PC-9 (cell line): ENCODE results near the gene TAMALIN. TPM values are rescaled to one million over a fixed set of nuclear protein-coding genes. Genes with fewer than 3 reads are reported as not detected.

ENCODE experiments used
- BruUV-seq: library from RNA; stranded (reverse); fragments of 400-500 nt; replicated peaks from 2 replicates; lab custom pipeline; 2021; lab: Mats Ljungman, UMichigan
- CTCF ChIA-PET: fragments of 300-600 bp; sonication (Branson Sonifier 250); formaldehyde crosslinking; loops from one replicate; lab custom pipeline; 2022; ENCODE audit warnings: antibody characterized with exemption; lab: Charles Lee
- POLR2A ChIA-PET: fragments of 300-600 bp; sonication (Branson Sonifier 250); formaldehyde crosslinking; loops from one replicate; lab custom pipeline; 2022; ENCODE audit warnings: antibody characterized with exemption; ENCODE audit not compliant: unreplicated experiment; lab: Charles Lee
- DNase-seq, 2 experiments: peaks; one replicate each; pipeline versions ENCODE4 v3.0.0 to v3.0.0-alpha.2; 2015 to 2022; ENCODE audit warnings: mixed read lengths in 1 of 2
- H2AFZ ChIP-seq: fragments of 200-600 bp; sonication (generic); 2 replicates; pipeline ENCODE4 v1.8.1; 2017; ENCODE audit warnings: antibody characterized with exemption
- H3F3A ChIP-seq: fragments of 200-600 bp; sonication (generic); 2 replicates; pipeline ENCODE4 v1.8.1; 2017; ENCODE audit warnings: antibody characterized with exemption, mild to moderate bottlenecking, low read depth; ENCODE audit not compliant: insufficient read depth
- H3K27ac ChIP-seq: fragments of 200-600 bp; sonication (generic); 2 replicates; pipeline ENCODE4 v1.6.1; 2016; ENCODE audit warnings: mixed run types
- H3K27me3 ChIP-seq: fragments of 200-600 bp; sonication (generic); 2 replicates; pipeline ENCODE4 v1.6.1; 2016; ENCODE audit warnings: low read depth, mixed run types; ENCODE audit not compliant: insufficient read depth
- H3K36me3 ChIP-seq: fragments of 200-600 bp; sonication (generic); 2 replicates; pipeline ENCODE4 v1.6.1; 2016; ENCODE audit warnings: low read depth, mixed run types
- H3K4me1 ChIP-seq: fragments of 200-600 bp; sonication (generic); replicated peaks from 2 replicates; pipeline ENCODE4 v1.6.1; 2016; ENCODE audit warnings: mixed run types; ENCODE audit not compliant: insufficient read depth
- H3K4me2 ChIP-seq: fragments of 200-600 bp; sonication (generic); 2 replicates; pipeline ENCODE4 v1.6.1; 2017; ENCODE audit warnings: mixed run types
- H3K4me3 ChIP-seq: fragments of 200-600 bp; sonication (generic); 2 replicates; pipeline ENCODE4 v1.6.1; 2016; ENCODE audit warnings: mixed run types
- H3K79me2 ChIP-seq: fragments of 200-600 bp; sonication (generic); 2 replicates; pipeline ENCODE4 v1.6.1; 2017; ENCODE audit warnings: low read depth, mixed run types
- H3K9me2 ChIP-seq: fragments of 200-600 bp; sonication (generic); 2 replicates; pipeline ENCODE4 v1.8.1; 2017; ENCODE audit warnings: mild to moderate bottlenecking; ENCODE audit not compliant: insufficient read depth
- H3K9me3 ChIP-seq: fragments of 200-600 bp; sonication (generic); 2 replicates; pipeline ENCODE4 v1.8.1; 2016; ENCODE audit warnings: low read depth; ENCODE audit not compliant: insufficient read depth
- H4K20me1 ChIP-seq: fragments of 200-600 bp; sonication (generic); 2 replicates; pipeline ENCODE4 v1.8.1; 2017; ENCODE audit not compliant: insufficient read depth
- EZH2 ChIP-seq: fragments of 200-600 bp; sonication (generic); IDR thresholded peaks from 2 replicates; pipeline ENCODE4 v1.8.0; 2017; ENCODE audit warnings: antibody characterized with exemption, low read depth
- intact Hi-C: fragments of 100-400 bp; cut with micrococcal nuclease; formaldehyde crosslinking; loops from one replicate; pipeline ENCODE4 v1.10.0; 2022; ENCODE audit not compliant: unreplicated experiment
- total RNA-seq: library from RNA; stranded (reverse); gene quantifications from 2 replicates; pipeline ENCODE4 v1.2.3, GENCODE V29; 2021
- TF ChIP-seq, protein P1 (sequence below): fragments of 200-600 bp; sonication (generic); conservative IDR thresholded peaks from 2 replicates; pipeline ENCODE4 v1.6.1; 2017; ENCODE audit warnings: mixed run types, antibody characterized with exemption, mild to moderate bottlenecking, moderate library complexity

The TAMALIN gene
- total RNA-seq, 1 experiment from 2014 or later, result not detected

- Histone ChIP-seq H3K4me1 (peaks cover 5% of the 10 kb centered on the region), H2AFZ (no peak overlapping the region), H3K4me3 (no peak overlapping the region), H3K4me2 (no peak overlapping the region), H3K79me2 (no peaks in the 10 kb centered on the region), H3K9me3 (no peaks in the 10 kb centered on the region), H3K27ac (no peak overlapping the region), H3K36me3 (no peaks in the 10 kb centered on the region), H4K20me1 (no peaks in the 10 kb centered on the region), H3K27me3 (no peaks in the 10 kb centered on the region), H3K9me2 (no peaks in the 10 kb centered on the region), H3F3A (peaks cover 18% of the 10 kb centered on the region)
- DNase-seq, result no peak
- no TSS peak for BruUV-seq
- ChIA-PET CTCF (no interaction called here), POLR2A (interaction anchor here (0.6 to 0.7 kb wide), 2 partner anchors 18 to 22 kb away, joined by 3 to 5 read pairs; no protein-coding TSS in a partner anchor)
- intact Hi-C loops, result no loop called here
- TF ChIP-seq, protein P1, sequence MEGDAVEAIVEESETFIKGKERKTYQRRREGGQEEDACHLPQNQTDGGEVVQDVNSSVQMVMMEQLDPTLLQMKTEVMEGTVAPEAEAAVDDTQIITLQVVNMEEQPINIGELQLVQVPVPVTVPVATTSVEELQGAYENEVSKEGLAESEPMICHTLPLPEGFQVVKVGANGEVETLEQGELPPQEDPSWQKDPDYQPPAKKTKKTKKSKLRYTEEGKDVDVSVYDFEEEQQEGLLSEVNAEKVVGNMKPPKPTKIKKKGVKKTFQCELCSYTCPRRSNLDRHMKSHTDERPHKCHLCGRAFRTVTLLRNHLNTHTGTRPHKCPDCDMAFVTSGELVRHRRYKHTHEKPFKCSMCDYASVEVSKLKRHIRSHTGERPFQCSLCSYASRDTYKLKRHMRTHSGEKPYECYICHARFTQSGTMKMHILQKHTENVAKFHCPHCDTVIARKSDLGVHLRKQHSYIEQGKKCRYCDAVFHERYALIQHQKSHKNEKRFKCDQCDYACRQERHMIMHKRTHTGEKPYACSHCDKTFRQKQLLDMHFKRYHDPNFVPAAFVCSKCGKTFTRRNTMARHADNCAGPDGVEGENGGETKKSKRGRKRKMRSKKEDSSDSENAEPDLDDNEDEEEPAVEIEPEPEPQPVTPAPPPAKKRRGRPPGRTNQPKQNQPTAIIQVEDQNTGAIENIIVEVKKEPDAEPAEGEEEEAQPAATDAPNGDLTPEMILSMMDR, result no peak
- TF ChIP-seq EZH2, result no peak
Observed at GRCh38 chr12:52054833-52055730, 48.3 kb downstream of the TAMALIN start.

GRCh38 chr12:52055731-52056711 lies 49.3 kb downstream of the TAMALIN start:
- Histone ChIP-seq H3K4me1 (no peaks in the 10 kb centered on the region), H3F3A (peaks cover 9% of the 10 kb centered on the region), H4K20me1 (no peaks in the 10 kb centered on the region), H2AFZ (no peak overlapping the region), H3K4me2 (no peak overlapping the region), H3K4me3 (no peak overlapping the region), H3K27ac (no peak overlapping the region), H3K27me3 (no peaks in the 10 kb centered on the region), H3K9me2 (no peaks in the 10 kb centered on the region), H3K9me3 (no peaks in the 10 kb centered on the region), H3K36me3 (no peaks in the 10 kb centered on the region), H3K79me2 (no peaks in the 10 kb centered on the region)
- intact Hi-C loops, result no loop called here
- no peak for TF ChIP-seq EZH2
- TF ChIP-seq, protein P1, result no peak
- ChIA-PET POLR2A (no interaction called here), CTCF (interaction anchor here (0.6 kb wide), 1 partner anchor 13 kb away, joined by 6 read pairs; no protein-coding TSS in a partner anchor)
- DNase-seq, result no peak
- no TSS peak for BruUV-seq
